ACC112 (cell line): Measurements from ENCODE around the gene POLR2E.

ENCODE experiments used
- H2AFZ ChIP-seq: fragments of 200-600 bp; sonication (generic); one replicate; pipeline ENCODE4 v1.6.0; 2017; ENCODE audit warnings: antibody characterized with exemption, low read length; ENCODE audit not compliant: unreplicated experiment
- H3K27ac ChIP-seq: fragments of 200-600 bp; sonication (generic); 2 replicates; pipeline ENCODE4 v1.5.1; 2014; ENCODE audit warnings: low read depth, mild to moderate bottlenecking, antibody characterized with exemption, low read length, moderate library complexity
- H3K27me3 ChIP-seq: fragments of 200-600 bp; sonication (generic); 2 replicates; pipeline ENCODE4 v1.6.1; 2014; ENCODE audit warnings: mild to moderate bottlenecking, antibody characterized with exemption, low read length, moderate library complexity, mixed read lengths; ENCODE audit not compliant: insufficient read depth
- H3K36me3 ChIP-seq: fragments of 200-600 bp; sonication (generic); 2 replicates; pipeline ENCODE4 v1.6.1; 2016; ENCODE audit warnings: mild to moderate bottlenecking, antibody characterized with exemption, low read length, moderate library complexity, mixed read lengths; ENCODE audit not compliant: insufficient read depth
- H3K4me1 ChIP-seq: fragments of 200-600 bp; sonication (generic); one replicate; pipeline ENCODE4 v1.6.1; 2016; ENCODE audit warnings: low read length, mixed read lengths; ENCODE audit not compliant: insufficient read depth, unreplicated experiment, control insufficient read depth
- H3K4me3 ChIP-seq: fragments of 200-600 bp; sonication (generic); 2 replicates; pipeline ENCODE4 v1.5.1; 2014; ENCODE audit warnings: mild to moderate bottlenecking, low read depth, low read length
- H3K79me2 ChIP-seq: fragments of 200-600 bp; sonication (generic); one replicate; pipeline ENCODE4 v1.6.0; 2016; ENCODE audit warnings: low read length; ENCODE audit not compliant: control insufficient read depth, unreplicated experiment, insufficient read depth

The POLR2E gene

GRCh38 chr19:1109697-1110671 lies 14.8 kb upstream of the POLR2E start:
- no peak overlapping the region for H2AFZ ChIP-seq
- peaks cover 2% of the 10 kb centered on the region; the same call in 1 of the 2 replicates for H3K36me3 ChIP-seq
- no peak overlapping the region for H3K27ac ChIP-seq
- H3K79me2 ChIP-seq: peaks cover 2% of the 10 kb centered on the region
- no peaks in the 10 kb centered on the region for H3K27me3 ChIP-seq
- H3K4me1 ChIP-seq: no peaks in the 10 kb centered on the region
- H3K4me3 ChIP-seq: no peak overlapping the region

GRCh38 chr19:1109032-1109551 lies 13.9 kb upstream of the POLR2E start:
- H3K27ac ChIP-seq: no peak overlapping the region
- no peak overlapping the region for H2AFZ ChIP-seq
- no peaks in the 10 kb centered on the region for H3K4me1 ChIP-seq
- no peak overlapping the region for H3K4me3 ChIP-seq
- H3K79me2 ChIP-seq: peaks cover 3% of the 10 kb centered on the region
- peaks cover 2% of the 10 kb centered on the region; the same call in 1 of the 2 replicates for H3K36me3 ChIP-seq
- no peaks in the 10 kb centered on the region for H3K27me3 ChIP-seq

- Histone ChIP-seq H3K27ac (no peak overlapping the region), H3K27me3 (no peaks in the 10 kb centered on the region), H3K4me3 (no peak overlapping the region), H3K79me2 (peaks cover 3% of the 10 kb centered on the region), H3K4me1 (no peaks in the 10 kb centered on the region), H2AFZ (no peak overlapping the region), H3K36me3 (peaks cover 2% of the 10 kb centered on the region; the same call in 1 of the 2 replicates)
These were observed 13.3 kb upstream of the POLR2E start for GRCh38 chr19:1108291-1109031.

GRCh38 chr19:1107661-1108261 lies 12.6 kb upstream of the POLR2E start:
- H2AFZ ChIP-seq: no peak overlapping the region
- peaks cover 3% of the 10 kb centered on the region for H3K79me2 ChIP-seq
- H3K4me1 ChIP-seq: peaks cover 5% of the 10 kb centered on the region
- no peak overlapping the region for H3K27ac ChIP-seq
- peaks cover 2% of the 10 kb centered on the region; the same call in 1 of the 2 replicates for H3K36me3 ChIP-seq
- no peaks in the 10 kb centered on the region for H3K27me3 ChIP-seq
- no peak overlapping the region for H3K4me3 ChIP-seq

- Histone ChIP-seq H3K27me3 (no peaks in the 10 kb centered on the region), H3K36me3 (peaks cover 2% of the 10 kb centered on the region; the same call in 1 of the 2 replicates), H2AFZ (no peak overlapping the region), H3K4me1 (peaks cover 9% of the 10 kb centered on the region), H3K79me2 (peaks cover 3% of the 10 kb centered on the region), H3K27ac (no peak overlapping the region), H3K4me3 (no peak overlapping the region)
These were observed 11.9 kb upstream of the POLR2E start for GRCh38 chr19:1106841-1107660.

GRCh38 chr19:1105873-1106840 lies 11.0 kb upstream of the POLR2E start:
- Histone ChIP-seq H3K27me3 (no peaks in the 10 kb centered on the region), H3K79me2 (peaks cover 3% of the 10 kb centered on the region), H3K4me1 (peaks cover 17% of the 10 kb centered on the region), H3K36me3 (peaks cover 2% of the 10 kb centered on the region; the same call in 1 of the 2 replicates), H3K27ac (no peak overlapping the region), H3K4me3 (no peak overlapping the region), H2AFZ (no peak overlapping the region)

GRCh38 chr19:1105008-1105872 lies 10.1 kb upstream of the POLR2E start:
- Histone ChIP-seq H2AFZ (no peak overlapping the region), H3K4me1 (peaks cover 17% of the 10 kb centered on the region)

GRCh38 chr19:1104311-1105007 lies 9.3 kb upstream of the POLR2E start:
- Histone ChIP-seq H3K36me3 (peaks cover 2% of the 10 kb centered on the region; the same call in 1 of the 2 replicates), H3K27me3 (no peaks in the 10 kb centered on the region), H3K4me1 (peaks cover 17% of the 10 kb centered on the region), H2AFZ (no peak overlapping the region), H3K27ac (peak overlapping the region; percentile 88), H3K79me2 (peaks cover 3% of the 10 kb centered on the region), H3K4me3 (peak overlapping the region; percentile 85)

More at GRCh38 chr19:1105008-1105872, 10.1 kb upstream of the POLR2E start:
- H3K79me2 ChIP-seq: peaks cover 3% of the 10 kb centered on the region
- H3K36me3 ChIP-seq: peaks cover 2% of the 10 kb centered on the region; the same call in 1 of the 2 replicates
- no peaks in the 10 kb centered on the region for H3K27me3 ChIP-seq
- peak overlapping the region; percentile 85 for H3K4me3 ChIP-seq
- peak overlapping the region; percentile 88 for H3K27ac ChIP-seq
